Mesenchymal stem cell (in vitro differentiated cells and primary cell): Measurements from ENCODE around the gene WNT11.

Experiments
- DNase-seq: peaks from one replicate; pipeline ENCODE4 v3.0.0-alpha.2; 2013
- H2AFZ ChIP-seq: one replicate; pipeline ENCODE4 v1.6.1; 2013; ENCODE audit warnings: low read depth, mild to moderate bottlenecking, control low read depth, inconsistent platforms, low read length, moderate library complexity
- H2AK5ac ChIP-seq: 2 replicates; pipeline ENCODE4 v1.6.1; 2013; ENCODE audit warnings: low read length, moderate library complexity, mild to moderate bottlenecking, inconsistent platforms; ENCODE audit not compliant: severe bottlenecking
- H2BK120ac ChIP-seq: one replicate; pipeline ENCODE4 v1.6.1; 2013; ENCODE audit warnings: low read depth, mild to moderate bottlenecking, inconsistent platforms, low read length, moderate library complexity
- H2BK12ac ChIP-seq, 2 experiments: one replicate each; pipeline ENCODE4 v1.6.1; 2013; ENCODE audit warnings: inconsistent platforms in 2 of 2, low read length in 2 of 2, mild to moderate bottlenecking in 2 of 2, moderate library complexity in 2 of 2, control low read depth in 1 of 2
- H2BK15ac ChIP-seq: one replicate; pipeline ENCODE4 v1.6.1; 2013; ENCODE audit warnings: mild to moderate bottlenecking, low read depth, inconsistent platforms; ENCODE audit not compliant: poor library complexity, severe bottlenecking
- H2BK5ac ChIP-seq: 2 replicates; pipeline ENCODE4 v1.6.1; 2013; ENCODE audit warnings: low read depth, mild to moderate bottlenecking, low read length, control low read depth, inconsistent platforms; ENCODE audit not compliant: poor library complexity, severe bottlenecking
- H3K14ac ChIP-seq, 2 experiments: one replicate each; pipeline ENCODE4 v1.6.1; 2013; ENCODE audit warnings: inconsistent platforms in 2 of 2, low read length in 2 of 2, control low read depth in 1 of 2, mild to moderate bottlenecking in 1 of 2, moderate library complexity in 1 of 2
- H3K18ac ChIP-seq, 2 experiments: one replicate each; pipeline ENCODE4 v1.6.1; 2013; ENCODE audit warnings: inconsistent platforms in 2 of 2, low read length in 2 of 2, control low read depth in 1 of 2, low read depth in 1 of 2, mild to moderate bottlenecking in 1 of 2
- H3K23ac ChIP-seq, 2 experiments: one replicate each; pipeline ENCODE4 v1.6.1; 2013; ENCODE audit warnings: inconsistent platforms in 2 of 2, low read length in 2 of 2, mild to moderate bottlenecking in 2 of 2, moderate library complexity in 2 of 2, control low read depth in 1 of 2
- H3K27ac ChIP-seq: 2 replicates; pipeline ENCODE4 v1.5.1; 2013; ENCODE audit warnings: mild to moderate bottlenecking, moderate library complexity, low read length, control low read depth, inconsistent platforms; ENCODE audit not compliant: poor library complexity, severe bottlenecking
- H3K27me3 ChIP-seq, 2 experiments: 2 replicates each; pipeline versions ENCODE4 v1.6.1 to v1.7.0; 2013; ENCODE audit warnings: low read length in 2 of 2, mild to moderate bottlenecking in 2 of 2, moderate library complexity in 2 of 2, control low read depth in 1 of 2, inconsistent platforms in 1 of 2; ENCODE audit not compliant: control insufficient read depth in 1 of 2, insufficient read depth in 1 of 2
- H3K36me3 ChIP-seq, 2 experiments: 2 replicates each; pipeline versions ENCODE4 v1.6.1 to v1.7.0; 2013; ENCODE audit warnings: low read length in 2 of 2, control low read depth in 1 of 2, inconsistent platforms in 1 of 2, low read depth in 1 of 2, mild to moderate bottlenecking in 1 of 2; ENCODE audit not compliant: insufficient read depth in 2 of 2, control insufficient read depth in 1 of 2
- H3K4ac ChIP-seq, 2 experiments: one replicate each; pipeline ENCODE4 v1.6.1; 2013; ENCODE audit warnings: inconsistent platforms in 2 of 2, low read length in 2 of 2, mild to moderate bottlenecking in 2 of 2, moderate library complexity in 2 of 2, control low read depth in 1 of 2, low read depth in 1 of 2
- H3K4me1 ChIP-seq: 2 replicates; pipeline ENCODE4 v1.6.1; 2013; ENCODE audit warnings: low read depth, low read length, control low read depth; ENCODE audit not compliant: control insufficient read depth, insufficient read depth
- H3K4me2 ChIP-seq: 2 replicates; pipeline ENCODE4 v1.6.1; 2013; ENCODE audit warnings: low read length, mild to moderate bottlenecking, inconsistent platforms; ENCODE audit not compliant: poor library complexity, severe bottlenecking
- H3K4me3 ChIP-seq, 2 experiments: 2 replicates each; pipeline versions ENCODE4 v1.5.1 to v1.7.0; 2013; ENCODE audit warnings: low read length in 2 of 2, mild to moderate bottlenecking in 2 of 2, control low read depth in 1 of 2, low read depth in 1 of 2; ENCODE audit not compliant: insufficient read depth in 1 of 2
- H3K79me1 ChIP-seq: replicated peaks from 2 replicates; pipeline ENCODE4 v1.6.1; 2013; ENCODE audit warnings: mild to moderate bottlenecking, control low read depth, low read length, inconsistent platforms; ENCODE audit not compliant: poor library complexity, severe bottlenecking
- H3K9ac ChIP-seq: 2 replicates; pipeline ENCODE4 v1.7.0; 2013; ENCODE audit warnings: mild to moderate bottlenecking, low read length, moderate library complexity
- H3K9me3 ChIP-seq: 2 replicates; pipeline ENCODE4 v1.7.0; 2013; ENCODE audit warnings: mild to moderate bottlenecking, low read length; ENCODE audit not compliant: control insufficient read depth
- H4K8ac ChIP-seq: one replicate; pipeline ENCODE4 v1.6.1; 2013; ENCODE audit warnings: inconsistent platforms, mild to moderate bottlenecking, low read length, moderate library complexity
- H4K91ac ChIP-seq: one replicate; pipeline ENCODE4 v1.6.1; 2013; ENCODE audit warnings: mild to moderate bottlenecking, low read length, inconsistent platforms
- WGBS: methylation state at CpG from one replicate; pipeline ENCODE4 v1.1.7; 2013; ENCODE audit warnings: mixed read lengths; 5-methylcytosine and 5-hydroxymethylcytosine counted together

The WNT11 gene

DNA sequence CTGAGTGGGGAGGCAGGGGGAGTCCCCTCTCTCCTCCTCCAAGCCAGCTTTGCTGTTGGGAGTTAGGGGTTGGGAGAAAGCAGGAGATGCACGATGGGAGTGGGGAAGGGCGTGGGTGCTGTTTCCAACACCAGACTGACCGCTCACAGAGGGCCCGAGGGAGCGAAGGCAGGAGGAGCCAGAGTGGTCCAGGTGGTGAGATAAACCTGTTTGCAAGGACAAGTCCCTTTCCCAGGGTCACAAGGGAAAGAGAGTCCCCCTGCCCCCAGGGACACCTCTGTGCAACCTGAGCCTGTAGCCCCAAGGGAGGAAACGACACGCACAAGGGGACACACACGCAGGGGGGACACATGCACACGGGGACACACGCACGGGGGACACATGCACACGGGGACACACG is 42.2 kb downstream of the WNT11 start:
- Histone ChIP-seq H2BK120ac (no peak overlapping the region), H3K4ac (no peak overlapping the region), H2AFZ (no peak overlapping the region), H2BK5ac (no peak overlapping the region), H3K9ac (no peak overlapping the region), H3K18ac (no peak overlapping the region), H3K4me3 (no peak overlapping the region), H3K27me3 (peaks cover 36 to 65% of the 10 kb centered on the region in 2 experiments), H3K14ac (no peak overlapping the region), H3K27ac (no peak overlapping the region), H2AK5ac (no peak overlapping the region), H3K79me1 (no peaks in the 10 kb centered on the region), H3K23ac (no peak overlapping the region), H2BK12ac (no peak overlapping the region), H3K4me2 (no peak overlapping the region), H4K8ac (no peak overlapping the region), H3K36me3 (no peaks in the 10 kb centered on the region), H2BK15ac (no peak overlapping the region), H4K91ac (no peak overlapping the region), H3K9me3 (no peaks in the 10 kb centered on the region), H3K4me1 (peaks cover 25% of the 10 kb centered on the region)
- DNase-seq = no peak
- WGBS = 94% methylated on average over 13 of the region's 13 CpGs

DNA sequence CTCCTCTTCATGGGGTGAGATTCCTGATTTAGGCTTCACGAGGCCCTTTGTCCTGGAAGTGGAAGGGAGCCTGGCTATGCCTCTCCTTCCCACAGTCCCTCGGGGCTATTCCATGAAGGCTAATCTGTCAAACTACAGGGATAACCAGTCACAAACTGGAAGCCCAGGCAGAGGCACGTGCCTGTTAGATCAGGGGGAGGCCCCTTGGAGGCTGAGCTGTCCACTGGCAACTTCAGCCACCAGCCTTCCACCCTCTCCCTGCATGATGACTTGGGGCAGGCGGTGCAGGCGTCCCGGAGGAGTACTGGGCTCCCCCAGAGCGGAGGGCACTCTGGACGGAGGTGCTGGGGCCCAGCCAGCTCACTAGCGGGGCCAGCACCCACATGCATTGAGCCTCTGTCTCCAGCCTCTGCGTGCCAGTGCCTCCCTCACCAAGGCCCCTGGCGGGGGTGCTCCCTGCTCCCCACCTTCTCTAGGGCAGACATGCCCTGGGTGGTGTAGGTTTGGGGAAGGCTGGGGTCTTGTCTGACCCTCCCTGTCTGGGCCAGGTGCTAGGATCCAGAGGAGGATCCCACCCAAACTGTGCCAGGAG is 42.9 kb downstream of the WNT11 start:
- no peak overlapping the region for H2BK15ac ChIP-seq
- DNase-seq = no peak
- no peak overlapping the region for H3K9ac ChIP-seq
- H3K4me3 ChIP-seq = no peak overlapping the region
- H3K4me2 ChIP-seq = no peak overlapping the region
- H3K18ac ChIP-seq = no peak overlapping the region
- H3K4me1 ChIP-seq = peaks cover 25% of the 10 kb centered on the region
- no peak overlapping the region for H3K14ac ChIP-seq
- no peak overlapping the region for H3K27ac ChIP-seq
- H2AK5ac ChIP-seq = no peak overlapping the region
- no peak overlapping the region for H2BK120ac ChIP-seq
- no peaks in the 10 kb centered on the region for H3K79me1 ChIP-seq
- H2BK5ac ChIP-seq = no peak overlapping the region
- 89% methylated on average over 11 of the region's 11 CpGs for WGBS
- no peaks in the 10 kb centered on the region for H3K9me3 ChIP-seq
- no peak overlapping the region for H2BK12ac ChIP-seq
- no peak overlapping the region for H4K91ac ChIP-seq
- no peak overlapping the region for H2AFZ ChIP-seq
- no peaks in the 10 kb centered on the region for H3K36me3 ChIP-seq
- no peak overlapping the region for H3K23ac ChIP-seq
- no peak overlapping the region for H3K4ac ChIP-seq
- no peak overlapping the region for H4K8ac ChIP-seq
- peaks cover 36 to 65% of the 10 kb centered on the region in 2 experiments for H3K27me3 ChIP-seq

DNA sequence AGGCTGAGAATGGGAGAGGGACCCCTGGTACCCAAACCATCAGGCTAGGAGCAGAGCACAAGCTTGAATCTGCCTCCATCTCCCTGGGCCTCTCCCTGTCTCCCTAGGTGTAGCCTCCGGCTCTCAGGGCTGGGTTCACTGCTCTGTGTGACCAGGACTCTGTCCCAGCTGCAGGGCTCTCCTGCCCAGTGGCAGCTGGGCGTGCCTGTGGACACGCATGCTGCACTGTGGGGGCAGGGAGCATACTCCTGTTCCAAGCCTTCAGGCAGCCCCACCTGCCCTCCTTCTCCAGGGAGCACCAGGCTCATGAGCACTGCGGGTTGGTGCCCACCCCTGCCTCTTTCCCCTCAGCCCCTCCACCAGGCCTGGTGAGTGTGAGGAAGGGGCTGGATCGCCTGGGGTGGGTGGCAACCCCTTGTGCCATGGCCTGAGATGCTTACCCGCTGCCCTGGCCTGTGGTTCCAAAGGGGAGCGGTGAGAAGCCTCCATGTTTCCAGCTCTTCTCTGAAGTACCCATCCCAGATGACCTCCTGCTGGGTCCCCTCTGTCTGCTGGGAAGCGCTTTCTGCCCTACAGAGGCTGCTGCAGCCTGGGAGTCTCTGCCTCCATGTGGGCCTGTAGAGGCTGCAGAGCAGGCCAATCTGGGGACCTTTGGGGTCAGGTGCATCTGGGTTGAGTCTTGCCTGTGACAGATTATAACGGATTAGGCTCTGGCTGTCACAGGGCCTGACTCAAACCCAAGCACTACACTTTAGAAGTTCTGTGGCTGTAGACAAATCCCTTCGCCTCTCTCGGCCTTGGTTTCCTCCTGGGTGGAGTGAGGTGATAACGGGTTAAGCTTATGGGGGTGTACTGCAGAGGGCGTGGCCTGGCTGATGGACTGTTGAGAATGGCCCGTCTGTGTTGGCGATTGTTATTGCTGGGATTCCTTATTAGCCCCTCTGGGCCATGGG is 43.7 kb downstream of the WNT11 start:
- Histone ChIP-seq H3K9ac (no peak overlapping the region), H3K23ac (no peak overlapping the region), H3K4me3 (no peak overlapping the region), H2BK15ac (no peak overlapping the region), H3K79me1 (no peaks in the 10 kb centered on the region), H3K4me2 (no peak overlapping the region), H2BK5ac (no peak overlapping the region), H2BK120ac (no peak overlapping the region), H3K9me3 (no peaks in the 10 kb centered on the region), H3K27ac (no peak overlapping the region), H4K8ac (no peak overlapping the region), H3K4ac (no peak overlapping the region), H2AFZ (no peak overlapping the region), H2AK5ac (no peak overlapping the region), H3K18ac (no peak overlapping the region), H3K36me3 (no peaks in the 10 kb centered on the region), H3K27me3 (peaks cover 35 to 65% of the 10 kb centered on the region in 2 experiments), H3K14ac (peak overlapping the region in 1 of 2 experiments; percentile 19), H4K91ac (no peak overlapping the region), H3K4me1 (peaks cover 24% of the 10 kb centered on the region), H2BK12ac (no peak overlapping the region)
- no peak for DNase-seq
- WGBS = 91% methylated on average over 14 of the region's 15 CpGs

DNA sequence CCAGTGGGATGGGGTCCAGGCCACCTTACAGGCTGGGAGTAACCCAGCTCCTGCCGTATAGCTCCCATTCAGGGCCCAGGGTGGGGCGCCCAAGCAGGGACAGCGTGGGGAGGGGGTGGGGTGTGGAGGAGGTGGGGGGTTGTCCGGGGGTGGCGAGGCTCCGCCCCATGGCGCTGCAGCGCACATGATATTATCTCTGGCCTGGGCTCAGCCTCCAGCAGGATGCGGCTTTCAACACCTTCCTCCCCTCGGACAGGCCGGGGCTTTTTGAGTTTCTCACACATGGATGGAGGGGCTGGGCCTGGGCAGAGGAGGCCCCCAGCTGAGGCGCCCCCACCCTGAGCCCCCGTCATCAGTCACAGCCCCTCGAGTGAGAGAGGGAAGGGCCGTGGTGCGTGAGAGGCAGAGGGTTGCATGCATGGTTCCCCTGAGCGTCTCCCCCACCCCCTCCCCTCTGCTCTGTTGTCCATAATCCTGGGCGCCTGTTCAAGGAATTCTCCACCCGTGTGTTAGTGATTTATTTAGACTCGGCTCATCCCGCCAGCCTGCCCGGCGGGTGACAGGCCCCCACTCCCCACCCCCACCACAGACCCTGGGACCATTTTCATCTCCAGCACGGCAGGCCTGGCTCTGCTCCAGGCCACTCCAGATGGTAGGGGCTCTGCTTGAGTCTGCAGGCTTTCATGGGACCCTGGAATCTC is 44.9 kb downstream of the WNT11 start:
- Histone ChIP-seq H3K4me3 (no peak overlapping the region), H3K9me3 (no peaks in the 10 kb centered on the region), H4K91ac (no peak overlapping the region), H3K9ac (no peak overlapping the region), H2BK12ac (no peak overlapping the region), H2BK120ac (no peak overlapping the region), H3K23ac (no peak overlapping the region), H3K27me3 (peaks cover 32 to 63% of the 10 kb centered on the region in 2 experiments), H3K18ac (no peak overlapping the region), H3K4me1 (peaks cover 22% of the 10 kb centered on the region), H3K27ac (no peak overlapping the region), H2AK5ac (no peak overlapping the region), H3K4me2 (no peak overlapping the region), H2AFZ (no peak overlapping the region), H4K8ac (no peak overlapping the region), H3K4ac (no peak overlapping the region), H3K79me1 (no peaks in the 10 kb centered on the region), H3K36me3 (no peaks in the 10 kb centered on the region), H3K14ac (no peak overlapping the region), H2BK5ac (no peak overlapping the region), H2BK15ac (no peak overlapping the region)
- WGBS = 57% methylated on average over 23 of the region's 24 CpGs
- DNase-seq = no peak
